DLD1 (cell line): Measurements from ENCODE around the gene GPR84.
"Not testable (repeated sequence)": the region's sequence is repeated elsewhere in the genome, so short reads cannot be mapped to it uniquely, and the experiment has no call there.

Experiments used
- in situ Hi-C: cut with HindIII; loops from 2 replicates; pipeline ENCODE4 v1.10.0; 2017; ENCODE audit warnings: low sequenced_read_pairs

GPR84 gene

GRCh38 chr12:54331461-54331860 lies 32.8 kb downstream of the GPR84 start:
- in situ Hi-C loops: no loop called here

DNA sequence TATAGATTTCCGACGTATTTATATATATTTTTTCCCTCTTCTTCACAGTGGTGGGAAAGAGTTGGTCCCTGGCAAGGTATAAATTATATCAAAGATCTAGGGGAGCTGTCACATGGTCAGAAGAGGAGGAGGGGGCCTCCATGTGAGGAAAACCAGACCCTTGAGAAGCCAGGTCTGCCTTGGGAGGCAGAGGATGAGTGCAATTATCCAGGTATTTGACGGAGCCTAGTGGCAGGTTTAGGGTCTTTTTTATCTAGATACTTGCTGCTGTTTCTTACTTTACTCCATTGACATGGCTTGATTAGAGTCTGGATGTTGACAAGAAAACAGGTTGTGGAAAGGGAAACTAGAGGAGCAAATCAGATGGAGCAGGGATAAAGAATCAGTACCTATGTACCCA lies 33.8 kb downstream of the GPR84 start:
- in situ Hi-C loops: no loop called here

- in situ Hi-C loops: no loop called here
Observed at GRCh38 chr12:54329759-54330158, 34.5 kb downstream of the GPR84 start.

- in situ Hi-C loops: no loop called here
Observed at GRCh38 chr12:54328595-54329337, 35.5 kb downstream of the GPR84 start.

- in situ Hi-C loops: not testable (repeated sequence)
Observed at GRCh38 chr12:54325442-54326109, 38.7 kb downstream of the GPR84 start.

GRCh38 chr12:54324617-54325441 lies 39.5 kb downstream of the GPR84 start, which contains the start of gene COPZ1:
Gene COPZ1, plus strand, starts transcription at chr12:54325131. Its CDS starts 33 bp downstream, at chr12:54325164.
- in situ Hi-C loops: no loop called here

- in situ Hi-C loops: no loop called here
Observed at GRCh38 chr12:54321363-54321762, 42.9 kb downstream of the GPR84 start.
